ENCODE data around the gene TSPOAP1. TPM values are rescaled to one million over a fixed set of nuclear protein-coding genes. Genes with fewer than 3 reads are reported as not detected.

Gene TSPOAP1
- total RNA-seq, 4 donors from 2014 or later = 0.72 to 1.6 (median 1.0) TPM

DNA sequence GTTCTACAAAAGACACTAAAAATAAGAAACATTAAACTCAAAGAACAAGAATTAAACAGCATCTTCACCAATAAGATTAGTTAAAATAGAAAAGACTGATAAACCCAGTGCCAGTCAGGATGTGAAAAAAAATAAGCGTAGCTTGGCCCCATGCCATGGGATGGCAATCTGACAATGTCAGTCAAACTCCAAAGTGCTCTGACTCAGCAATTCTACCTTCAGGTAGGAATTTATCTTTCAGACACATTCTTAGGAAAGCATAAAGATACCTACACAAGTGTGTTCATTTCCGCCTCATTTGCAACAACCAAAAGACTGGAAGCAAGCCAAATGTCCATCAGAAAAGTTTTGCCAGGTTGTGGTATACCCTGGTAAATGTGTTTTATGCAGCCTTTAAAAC, 38.7 kb downstream of the TSPOAP1 start:
- ATAC-seq = no peak
- H3K27me3 ChIP-seq = peaks cover 0 to 6% (median 4%) of the 10 kb centered on the region in 3 donors
- TF ChIP-seq CTCF (IDR thresholded peaks at IDR 0.05 in 4 of 5, conservative IDR thresholded peaks at IDR 0.05 in 1 of 5) = no peak
- no peak for TF ChIP-seq POLR2A (IDR thresholded peaks at IDR 0.05)
- H3K4me1 ChIP-seq = no peaks in the 10 kb centered on the region
- no peak overlapping the region for H3K4me3 ChIP-seq
- in situ Hi-C loops (cut with MboI; ENCODE audit: low sequenced_read_pairs in 4 of 4) (no loop called here), intact Hi-C loops (cut with DNase I; ENCODE audit: low total_unique reads) (no loop called here)
- H3K27ac ChIP-seq = no peak overlapping the region
- H3K9me3 ChIP-seq = no peaks in the 10 kb centered on the region
- no peaks in the 10 kb centered on the region for H3K36me3 ChIP-seq
- DNase-seq = no peak

DNA sequence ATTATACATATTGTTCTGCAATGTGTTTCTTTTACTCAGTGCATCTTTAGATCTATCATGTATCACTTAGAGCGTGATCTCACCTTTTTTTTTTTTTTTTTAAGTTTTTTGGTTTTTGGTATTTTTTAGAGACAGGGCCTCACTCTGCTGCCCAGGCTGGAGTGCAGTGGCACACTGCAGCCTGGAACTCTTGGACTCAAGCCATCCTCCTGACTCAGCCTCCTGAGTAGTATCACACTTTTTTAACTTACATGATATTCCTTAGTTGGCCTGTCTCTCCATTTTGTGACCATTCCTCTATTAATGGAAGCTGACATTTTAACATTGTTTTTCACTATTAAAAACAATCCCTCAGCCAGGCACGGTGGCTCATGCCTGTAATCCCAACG, 43.2 kb downstream of the TSPOAP1 start:
- peaks cover 0 to 6% (median 4%) of the 10 kb centered on the region in 3 donors for H3K27me3 ChIP-seq
- TF ChIP-seq CTCF (IDR thresholded peaks at IDR 0.05 in 4 of 5, conservative IDR thresholded peaks at IDR 0.05 in 1 of 5) (no peak), POLR2A (IDR thresholded peaks at IDR 0.05) (no peak)
- no peak overlapping the region for H3K4me3 ChIP-seq
- ATAC-seq = no peak
- intact Hi-C loops (cut with DNase I; ENCODE audit: low total_unique reads) (no loop called here), in situ Hi-C loops (cut with MboI; ENCODE audit: low sequenced_read_pairs in 4 of 4) (no loop called here)
- no peaks in the 10 kb centered on the region for H3K4me1 ChIP-seq
- no peak overlapping the region for H3K27ac ChIP-seq
- no peaks in the 10 kb centered on the region for H3K9me3 ChIP-seq
- DNase-seq = no peak
- no peaks in the 10 kb centered on the region for H3K36me3 ChIP-seq

DNA sequence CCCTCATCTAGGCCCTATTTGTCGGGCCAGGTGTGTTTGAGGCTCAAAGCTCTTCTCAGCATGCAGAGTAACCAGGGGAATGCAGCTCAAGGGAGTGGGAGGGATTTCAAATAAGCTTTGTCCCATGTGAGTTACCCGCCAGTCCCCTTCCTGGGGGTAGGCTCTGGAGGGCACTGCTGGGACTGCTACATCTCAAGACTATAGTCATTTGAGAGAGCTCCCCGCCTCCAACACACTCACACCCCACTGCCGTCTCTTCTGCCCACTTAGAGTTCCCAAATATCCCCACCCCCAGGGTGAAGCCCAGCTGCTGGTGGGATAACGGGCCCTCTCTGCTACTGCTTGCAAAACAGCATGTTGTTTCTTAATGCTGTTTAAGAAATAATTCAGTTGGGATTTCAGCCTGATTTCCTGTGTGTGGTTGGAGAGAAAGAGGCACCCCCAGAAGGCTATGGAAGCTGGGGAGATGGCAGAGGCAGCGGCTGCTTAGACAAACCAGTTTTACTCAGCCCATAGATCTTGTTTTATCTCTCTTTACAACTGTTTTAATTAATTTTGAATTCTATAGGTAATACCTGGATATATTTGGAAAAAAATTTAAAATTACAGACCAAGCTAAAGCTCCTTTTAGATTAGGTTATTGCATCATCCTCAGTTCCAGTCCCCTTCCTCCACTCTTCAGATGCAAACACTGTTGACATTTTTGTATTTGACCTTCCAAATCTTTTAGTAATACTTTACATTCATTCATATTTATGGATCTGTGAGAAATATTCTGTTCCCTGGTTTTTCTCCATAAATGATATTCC, 43.8 kb downstream of the TSPOAP1 start:
- intact Hi-C loops (cut with DNase I; ENCODE audit: low total_unique reads) (no loop called here), in situ Hi-C loops (cut with MboI; ENCODE audit: low sequenced_read_pairs in 4 of 4) (no loop called here)
- ATAC-seq = no peak

DNA sequence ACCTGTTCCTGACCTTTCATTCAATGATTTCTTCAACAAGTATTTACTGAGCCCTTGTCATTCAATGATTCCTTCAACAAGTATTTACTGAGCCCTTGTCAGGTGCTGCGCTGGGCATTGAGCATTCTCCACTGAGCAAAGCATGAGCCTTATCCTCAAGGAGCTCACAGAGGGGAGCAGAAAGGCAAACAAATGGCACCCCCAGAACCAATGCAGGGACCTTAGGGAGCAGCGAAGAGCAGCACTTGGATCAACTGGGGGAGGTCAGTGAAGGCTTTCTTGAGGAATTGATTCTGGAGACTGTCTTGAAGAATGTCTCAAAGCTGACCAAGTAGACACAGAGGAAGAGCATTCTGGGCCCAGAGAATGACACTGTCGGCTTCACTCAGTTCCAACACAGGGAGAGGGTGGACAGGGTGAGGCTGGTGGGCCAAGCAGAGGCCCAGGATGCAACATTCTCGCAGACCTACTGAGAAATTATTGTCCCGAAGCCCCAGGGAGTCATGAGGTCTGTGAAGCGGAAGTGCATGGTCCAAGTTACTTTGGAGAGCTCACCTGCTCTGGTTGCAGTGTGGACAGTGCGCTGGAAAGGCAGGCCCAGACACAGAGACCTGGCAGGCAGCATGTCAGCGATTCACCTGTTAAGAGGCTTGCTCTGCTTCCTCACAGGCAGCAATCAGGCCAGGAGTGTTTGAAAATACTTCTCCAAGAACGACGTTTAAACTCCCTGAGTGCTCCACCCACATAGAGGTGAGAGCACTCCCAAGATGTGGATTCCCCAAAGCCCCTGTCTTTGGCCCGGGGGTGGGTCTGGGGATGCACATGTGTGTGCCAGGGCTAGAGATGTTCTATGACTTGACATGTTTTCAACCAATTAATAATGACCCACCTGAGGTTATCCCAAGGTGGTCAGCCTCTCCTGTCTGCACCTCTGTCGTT, 44.7 kb downstream of the TSPOAP1 start:
- ATAC-seq (no peak), DNase-seq (no peak)
- Histone ChIP-seq H3K36me3 (no peaks in the 10 kb centered on the region), H3K27me3 (peaks cover 0 to 3% (median 2%) of the 10 kb centered on the region in 3 donors), H3K4me1 (no peaks in the 10 kb centered on the region), H3K4me3 (no peak overlapping the region), H3K9me3 (no peaks in the 10 kb centered on the region), H3K27ac (no peak overlapping the region)
- TF ChIP-seq POLR2A (IDR thresholded peaks at IDR 0.05) = no peak
- TF ChIP-seq CTCF (IDR thresholded peaks at IDR 0.05 in 4 of 5, conservative IDR thresholded peaks at IDR 0.05 in 1 of 5) = no peak
- in situ Hi-C loops (cut with MboI; ENCODE audit: low sequenced_read_pairs in 4 of 4) (no loop called here), intact Hi-C loops (cut with DNase I; ENCODE audit: low total_unique reads) (no loop called here)

More for the DNA sequence above, 43.8 kb downstream of the TSPOAP1 start:
- no peaks in the 10 kb centered on the region for H3K4me1 ChIP-seq
- H3K9me3 ChIP-seq = no peaks in the 10 kb centered on the region
- H3K27me3 ChIP-seq = peaks cover 0 to 6% (median 4%) of the 10 kb centered on the region in 3 donors
- TF ChIP-seq CTCF (IDR thresholded peaks at IDR 0.05 in 4 of 5, conservative IDR thresholded peaks at IDR 0.05 in 1 of 5) (no peak), POLR2A (IDR thresholded peaks at IDR 0.05) (no peak)
- H3K4me3 ChIP-seq = no peak overlapping the region
- H3K36me3 ChIP-seq = no peaks in the 10 kb centered on the region
- no peak for DNase-seq
- no peak overlapping the region for H3K27ac ChIP-seq

All from gastrocnemius medialis (tissue), 4 donors.